GM18507 (cell line): ENCODE data around the gene NSMCE4A.
"Not testable (repeated sequence)": the region's sequence is repeated elsewhere in the genome, so short reads cannot be mapped to it uniquely, and the experiment has no call there.

Experiments used
- DNase-seq: peaks from one replicate; pipeline ENCODE4 v3.0.0; 2011; ENCODE audit warnings: low read depth; ENCODE audit not compliant: insufficient read length; ENCODE audit errors: extremely low spot score
- FAIRE-seq: peaks from 2 replicates; lab custom pipeline; 2011; peaks lifted over from hg19 to GRCh38; lab: Jason Lieb, UNC

The NSMCE4A gene

GRCh38 chr10:121990015-121990677 lies 15.1 kb upstream of the NSMCE4A start:
- no peak for FAIRE-seq
- no peak for DNase-seq

- DNase-seq = no peak
- FAIRE-seq = no peak
These were observed 13.6 kb upstream of the NSMCE4A start, which contains the start of gene TACC2 for GRCh38 chr10:121988361-121989324. TSS of gene TACC2 (plus strand) at chr10:121989163. CDS start at chr10:122021982, 32,819 bp downstream.

DNA sequence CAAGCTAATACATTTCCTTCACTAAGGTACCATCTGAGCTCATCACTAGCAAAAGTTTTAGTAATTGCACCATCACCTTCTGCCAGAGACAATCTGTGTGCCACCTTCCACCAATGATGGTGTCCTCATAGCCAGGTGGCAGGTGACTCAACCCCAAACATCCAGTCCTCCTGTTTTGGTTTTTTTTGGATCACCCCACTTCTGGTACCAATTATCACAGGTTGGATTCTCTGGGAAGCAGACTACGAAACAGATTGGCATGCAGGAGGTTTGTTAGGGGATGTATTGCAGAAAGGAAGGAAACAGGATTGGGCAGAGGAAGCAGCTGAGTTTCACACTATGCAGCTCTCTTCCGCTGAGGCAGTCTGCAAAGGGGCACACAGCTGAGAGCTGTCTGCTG lies 9.4 kb upstream of the NSMCE4A start:
- DNase-seq (no peak), FAIRE-seq (no peak)

DNA sequence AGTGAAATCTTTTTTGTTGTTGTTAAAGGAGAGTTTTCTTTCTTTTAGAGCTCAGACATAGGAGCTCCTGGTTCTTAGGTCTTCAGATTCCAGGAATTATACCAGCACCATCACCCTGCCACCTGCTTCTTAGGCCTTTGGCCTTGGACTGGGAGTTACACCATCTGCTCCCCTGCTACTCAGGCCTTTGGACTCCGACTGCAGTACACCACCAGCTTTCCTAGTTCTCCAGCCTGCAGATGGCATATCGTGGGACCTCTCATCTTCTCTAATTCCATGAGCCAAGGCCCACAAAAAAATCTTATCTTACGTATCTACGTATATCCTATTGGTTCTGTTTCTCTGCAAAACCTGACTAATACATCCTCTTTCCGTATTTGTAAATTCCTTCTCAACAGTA lies 8.8 kb upstream of the NSMCE4A start:
- no peak for DNase-seq
- FAIRE-seq = no peak

DNA sequence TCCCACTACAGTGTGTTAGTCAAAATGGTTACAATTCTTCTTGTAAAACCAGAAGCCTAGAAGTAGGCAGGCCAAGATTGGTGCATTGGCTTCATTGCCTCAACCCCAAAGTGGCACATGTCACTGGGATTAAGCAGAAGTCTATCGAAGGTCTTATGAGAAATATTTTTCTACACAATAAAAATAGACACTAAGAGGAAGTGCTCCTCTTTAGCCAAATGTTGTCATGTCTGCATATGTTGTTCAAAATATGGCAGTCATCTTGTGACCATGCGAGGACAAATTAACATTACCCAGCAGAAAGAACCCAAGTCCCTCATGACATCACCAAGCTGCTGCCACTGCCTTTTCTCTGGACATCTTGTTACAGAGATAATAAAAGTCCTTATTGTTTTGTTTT lies 6.3 kb upstream of the NSMCE4A start:
- no peak for FAIRE-seq
- DNase-seq = no peak

- DNase-seq = no peak
- FAIRE-seq = no peak
These were observed 3.5 kb upstream of the NSMCE4A start for GRCh38 chr10:121978511-121978910.

DNA sequence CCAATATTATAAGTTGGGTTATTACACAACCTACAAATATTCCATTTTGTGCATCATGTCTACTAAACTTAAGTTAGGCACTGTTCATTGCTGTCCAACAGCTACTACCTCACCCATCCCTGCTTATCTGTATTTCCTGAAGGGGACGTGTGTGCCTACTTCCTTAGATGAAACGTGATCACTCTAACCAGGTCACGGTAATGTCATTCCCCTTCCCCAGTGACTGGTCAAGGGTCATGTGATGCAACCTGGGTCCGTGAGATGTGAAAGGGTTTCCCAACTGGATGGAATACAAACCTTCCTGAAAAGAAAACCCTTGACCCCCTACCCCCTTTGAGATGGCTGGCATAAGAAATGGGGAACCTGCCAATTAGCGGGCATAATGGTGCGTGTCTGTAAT lies 1.6 kb upstream of the NSMCE4A start:
- DNase-seq (no peak), FAIRE-seq (no peak)

- DNase-seq = no peak
- no peak for FAIRE-seq
These were observed 474 bp upstream of the NSMCE4A start for GRCh38 chr10:121975295-121976086.

DNA sequence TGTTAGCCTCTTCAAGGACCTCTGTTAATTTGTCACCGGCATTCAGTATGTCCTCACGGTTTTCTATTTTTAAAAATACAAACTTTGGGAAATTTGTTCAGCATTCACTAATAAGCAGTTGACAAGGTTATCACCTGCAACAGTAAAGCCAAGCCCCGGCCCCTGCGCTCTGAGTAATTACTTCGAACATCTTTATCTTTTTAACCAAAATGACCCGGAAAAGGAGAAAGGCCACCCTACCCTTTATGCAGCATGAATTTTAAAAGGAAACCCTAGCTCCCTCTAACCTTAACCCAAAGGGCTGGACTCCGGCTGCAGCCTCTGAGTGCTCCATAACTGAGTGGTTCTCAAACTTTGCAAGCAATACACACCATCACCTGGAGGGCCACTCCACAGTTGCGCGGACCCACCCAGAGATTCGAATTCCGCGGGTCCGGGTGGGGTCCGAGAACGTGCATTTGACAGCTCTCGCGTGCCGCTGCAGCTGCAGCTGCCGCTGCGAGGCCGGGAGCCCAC lies 940 bp downstream of the NSMCE4A start:
- FAIRE-seq = peak; percentile 5
- no peak for DNase-seq

GRCh38 chr10:121969086-121969485 lies 5.9 kb downstream of the NSMCE4A start:
- DNase-seq, FAIRE-seq: not testable (repeated sequence)

GRCh38 chr10:121965996-121966395 lies 9.0 kb downstream of the NSMCE4A start:
- no peak for DNase-seq
- no peak for FAIRE-seq

GRCh38 chr10:121961456-121961855 lies 13.6 kb downstream of the NSMCE4A start:
- DNase-seq (no peak), FAIRE-seq (no peak)

GRCh38 chr10:121959671-121960070 lies 15.3 kb downstream of the NSMCE4A start:
- FAIRE-seq = no peak
- DNase-seq = no peak

GRCh38 chr10:121956111-121957061 lies 18.6 kb downstream of the NSMCE4A start:
- DNase-seq (no peak), FAIRE-seq (no peak)

DNA sequence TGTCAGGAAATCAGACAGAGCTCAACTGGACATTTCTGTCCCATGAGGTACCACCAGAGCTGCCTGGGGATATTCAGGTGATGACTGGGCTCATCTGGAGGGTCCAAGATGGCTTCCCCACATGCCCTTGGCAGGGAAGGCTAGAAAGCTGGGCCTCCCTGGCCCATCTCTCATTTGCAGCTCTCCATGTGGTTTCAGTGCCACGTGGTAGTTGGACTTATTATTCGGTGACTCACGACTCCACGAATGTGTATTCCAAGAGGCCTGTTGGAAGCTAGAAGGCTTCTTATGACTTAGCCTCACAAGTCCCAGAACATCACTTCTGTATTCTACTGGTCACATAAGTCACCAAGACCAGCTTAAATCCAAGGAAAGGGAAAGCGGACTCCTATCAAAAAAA lies 22.8 kb downstream of the NSMCE4A start:
- DNase-seq (no peak), FAIRE-seq (no peak)

- no peak for FAIRE-seq
- DNase-seq = no peak
These were observed 25.6 kb downstream of the NSMCE4A start for GRCh38 chr10:121949451-121949850.

DNA sequence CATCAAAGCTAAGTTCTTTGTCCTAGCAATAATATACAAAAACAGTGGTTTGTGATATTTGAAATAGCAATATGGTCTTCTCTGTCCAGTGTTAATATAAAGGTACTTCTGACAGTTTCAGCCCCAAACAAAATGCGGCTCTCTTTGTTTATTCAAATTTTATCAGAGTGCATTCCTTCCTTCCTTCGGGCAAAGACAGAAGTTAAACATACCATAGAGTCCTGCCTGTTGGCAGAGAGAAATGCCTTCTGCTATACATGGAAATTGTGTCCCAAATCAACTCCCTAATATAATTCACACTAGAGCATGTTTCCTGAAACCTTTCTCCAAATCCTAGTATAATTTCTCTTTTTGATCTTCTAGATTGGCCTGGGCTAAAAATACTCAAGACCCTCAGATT lies 26.0 kb downstream of the NSMCE4A start:
- FAIRE-seq (no peak), DNase-seq (no peak)
